CD4-positive, alpha-beta T cell treated with Interleukin-21 for 1 hour (primary cell): ENCODE results near the gene CADM2.

ENCODE experiments used
- DNase-seq: peaks from one replicate; pipeline ENCODE4 v3.0.0-alpha.2; 2020

CADM2 gene

DNA sequence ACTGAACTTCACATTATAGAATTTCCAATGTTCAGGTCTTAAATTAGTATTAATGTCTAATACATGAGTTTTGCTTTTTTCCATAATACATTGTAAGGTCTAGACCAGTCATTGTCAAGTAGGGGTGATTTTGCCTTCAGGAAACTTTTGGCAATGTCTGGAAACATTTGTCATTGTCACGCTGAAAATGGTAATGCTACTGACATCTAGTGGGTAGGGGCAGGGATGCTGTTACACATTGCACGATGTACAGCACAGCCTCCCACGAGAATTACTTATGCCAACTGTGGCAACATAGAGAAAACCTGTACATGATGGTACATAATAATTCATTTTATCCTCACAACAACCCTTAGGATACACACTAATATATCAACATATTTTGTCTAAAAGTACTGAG lies 384.1 kb downstream of the CADM2 start:
- DNase-seq = no peak

DNA sequence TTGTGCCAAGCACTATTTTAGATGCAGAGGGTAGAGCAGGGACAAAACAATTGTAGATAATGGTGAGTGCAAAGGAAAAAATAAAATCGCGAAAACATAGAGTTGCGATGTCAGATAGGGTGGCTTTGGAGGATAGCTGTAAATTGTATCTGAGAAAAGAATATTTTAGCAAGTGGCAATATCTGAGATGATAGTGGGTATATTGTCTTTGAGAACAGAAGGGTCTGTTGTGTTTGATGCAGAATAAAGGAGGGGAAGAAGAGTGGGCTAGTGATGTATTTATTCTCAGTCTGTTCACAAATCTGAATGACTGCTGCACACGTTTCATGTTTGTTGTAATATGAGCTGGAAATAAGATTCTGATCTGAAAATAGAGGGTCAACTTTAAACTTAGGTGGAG lies 396.8 kb downstream of the CADM2 start:
- DNase-seq = no peak

DNA sequence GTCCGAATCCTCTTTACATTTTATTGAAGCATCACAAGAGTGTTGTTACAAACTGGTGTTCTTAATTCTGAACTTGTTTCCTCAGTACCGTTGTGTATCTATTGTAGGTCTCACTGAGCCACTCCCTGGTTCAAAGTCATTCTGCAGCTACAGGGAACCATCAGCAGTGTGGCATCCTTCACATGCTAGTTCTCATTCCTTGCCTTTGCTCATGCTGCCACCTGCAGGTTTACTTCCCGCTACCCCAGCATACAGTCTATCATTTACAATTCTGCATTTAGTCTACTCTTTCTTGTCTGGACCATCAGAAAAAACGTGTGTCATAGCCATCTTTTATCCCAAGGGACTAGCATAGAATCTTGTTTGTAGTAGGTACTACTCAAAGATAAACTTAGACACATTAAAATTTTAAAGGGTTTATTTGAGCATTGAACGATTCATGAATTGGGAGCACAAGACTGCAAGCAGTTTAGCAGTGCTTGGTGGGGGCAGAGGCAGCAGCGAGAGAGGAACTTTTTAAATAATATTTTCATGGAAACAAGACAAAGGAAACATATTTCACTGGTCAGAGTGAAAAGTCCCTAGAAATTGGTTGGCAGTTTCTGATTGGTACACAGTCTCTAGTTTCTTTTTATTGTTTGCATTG lies 402.1 kb downstream of the CADM2 start:
- no peak for DNase-seq

DNA sequence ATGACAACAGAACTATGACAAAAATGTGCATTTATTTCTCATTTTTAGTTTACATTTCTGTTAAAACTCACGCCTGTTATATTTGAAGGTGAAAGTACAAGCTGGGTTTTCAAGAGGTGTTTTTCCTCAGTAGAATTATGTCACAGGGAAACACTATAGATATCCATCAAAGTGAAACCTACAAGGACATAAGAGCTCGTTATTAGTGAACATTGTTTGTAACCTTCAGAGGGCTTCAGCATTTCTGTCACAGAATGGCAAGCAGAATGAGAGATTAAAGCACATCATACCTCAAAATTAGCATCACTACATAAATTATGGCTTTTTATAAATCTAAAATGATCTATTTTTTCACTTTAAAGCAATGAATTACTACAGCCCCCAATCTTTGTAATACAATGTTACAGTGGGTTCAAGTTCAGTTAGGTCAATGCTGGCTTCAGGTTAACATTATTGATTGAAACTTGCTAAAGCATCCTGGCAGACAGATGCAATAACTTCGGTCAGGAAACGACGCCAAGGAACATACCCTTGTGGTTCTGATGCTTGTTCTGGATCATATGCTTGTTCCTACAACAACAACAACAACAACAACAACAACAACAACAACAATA lies 405.6 kb downstream of the CADM2 start:
- no peak for DNase-seq

DNA sequence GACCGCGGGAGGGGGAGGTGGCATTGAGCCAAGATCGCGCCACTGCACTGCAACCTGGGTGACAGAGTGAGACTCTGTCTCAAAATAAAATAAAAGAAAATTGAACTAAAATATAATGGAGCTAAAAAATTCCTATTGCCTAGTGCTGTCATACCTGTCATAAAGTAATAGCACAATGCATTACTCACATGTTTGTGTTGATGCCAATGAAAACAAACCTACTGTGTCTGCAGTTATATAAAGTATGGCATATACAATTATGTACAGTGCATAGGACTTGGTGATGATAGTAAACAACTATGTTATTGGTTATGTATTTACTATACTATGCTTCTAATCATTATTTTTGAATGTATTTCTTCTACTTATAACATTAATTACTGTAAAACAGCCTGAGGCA lies 411.6 kb downstream of the CADM2 start:
- DNase-seq = no peak

DNA sequence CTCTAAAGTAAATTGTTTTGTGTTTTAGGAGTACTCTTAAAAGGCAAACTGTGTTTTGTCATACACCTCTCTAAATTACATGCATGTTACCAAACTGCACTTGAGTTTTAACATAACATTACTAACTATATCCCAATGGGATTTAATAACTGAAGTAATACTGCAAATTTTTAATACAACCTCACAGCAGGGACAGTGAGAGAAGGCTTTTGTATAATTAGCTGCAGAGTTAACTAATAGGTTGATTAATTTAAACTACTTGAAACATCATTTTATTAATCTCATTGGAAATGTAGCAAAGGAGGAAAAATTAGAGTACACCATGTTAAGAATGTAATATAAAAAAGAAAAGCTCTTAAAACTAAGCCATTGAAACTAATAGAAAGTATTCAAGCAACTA lies 417.3 kb downstream of the CADM2 start:
- no peak for DNase-seq

DNA sequence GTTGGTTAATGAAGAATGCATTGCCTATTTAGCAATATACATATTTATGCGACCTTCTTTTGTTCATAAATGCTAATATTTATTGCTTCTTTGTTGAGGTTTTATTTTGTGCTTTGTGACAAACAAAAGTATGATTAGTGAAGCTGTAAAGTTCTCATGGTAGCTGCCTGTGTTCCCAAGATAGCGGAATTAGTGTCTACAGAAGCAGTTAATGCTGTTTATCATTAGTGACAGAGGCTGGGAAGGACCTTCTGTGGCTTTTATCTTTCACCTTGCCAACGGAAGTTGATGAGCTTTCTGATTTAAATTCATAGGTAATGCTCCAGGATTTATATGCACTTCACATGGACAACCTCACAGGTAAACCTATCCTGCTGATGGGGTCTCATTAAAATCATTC lies 418.3 kb downstream of the CADM2 start:
- no peak for DNase-seq

DNA sequence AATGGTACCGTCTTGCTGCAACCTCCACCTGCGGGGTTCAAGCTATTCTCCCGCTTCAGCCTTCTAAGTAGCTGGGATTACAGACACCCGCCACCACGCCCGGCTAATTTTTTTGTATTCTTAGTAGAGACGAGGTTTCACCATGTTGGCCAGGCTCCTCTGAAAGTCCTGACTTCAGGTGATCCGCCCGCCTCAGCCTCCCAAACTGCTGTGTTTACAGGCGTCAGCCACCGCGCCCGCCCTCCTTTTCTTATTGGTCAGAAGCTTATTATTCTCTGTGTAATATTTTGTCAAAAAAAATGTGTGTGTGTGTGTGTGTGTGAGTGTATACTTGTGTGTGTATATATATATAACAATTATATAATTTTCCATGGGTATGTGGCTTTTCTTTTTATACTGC lies 425.6 kb downstream of the CADM2 start:
- DNase-seq = no peak

DNA sequence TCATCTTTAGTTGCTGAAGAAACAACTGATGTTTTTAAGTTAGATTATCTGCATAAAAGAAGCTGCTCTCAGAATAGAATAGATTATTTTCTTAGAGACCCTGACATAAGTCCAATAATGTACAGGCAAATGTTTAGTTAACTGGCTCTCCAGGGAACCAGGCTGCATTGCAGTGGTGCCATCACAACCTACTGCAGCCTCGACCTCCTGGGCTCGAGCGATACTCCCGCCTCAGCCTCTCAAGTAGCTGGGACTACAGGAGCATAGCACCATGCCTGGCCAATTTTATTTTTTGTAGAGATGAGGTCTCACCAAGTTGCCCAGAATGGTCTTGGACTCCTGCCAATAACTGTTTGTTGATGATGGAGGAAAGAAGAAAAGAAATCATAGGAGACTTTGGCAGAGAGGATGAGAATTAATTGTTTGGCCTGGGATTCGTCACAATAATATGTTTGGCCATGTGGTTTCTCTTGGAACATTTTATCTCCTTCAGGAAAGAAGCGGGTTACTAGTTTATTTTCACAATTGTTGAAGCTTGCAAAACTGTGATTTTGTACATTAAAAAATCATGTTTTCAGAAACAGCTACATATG lies 429.2 kb downstream of the CADM2 start:
- no peak for DNase-seq

DNA sequence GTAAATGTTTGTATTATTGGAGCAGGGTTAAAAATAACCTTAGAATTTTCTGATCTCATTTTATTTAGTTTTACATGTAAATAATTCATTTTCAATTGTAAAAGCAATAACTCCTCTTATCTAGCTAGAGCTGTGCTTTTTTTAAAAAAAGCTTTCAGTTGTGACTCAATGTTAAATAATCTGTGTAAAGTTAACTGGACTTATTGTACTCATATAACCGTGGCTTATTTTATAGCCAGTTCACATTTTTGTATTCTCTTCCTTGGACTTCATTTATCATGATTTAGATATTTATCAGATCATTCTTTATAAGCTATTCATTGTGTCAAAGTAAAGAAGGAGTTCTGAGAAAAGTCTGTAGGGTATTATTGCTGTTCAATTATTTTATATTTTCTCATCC lies 435.6 kb downstream of the CADM2 start:
- no peak for DNase-seq

DNA sequence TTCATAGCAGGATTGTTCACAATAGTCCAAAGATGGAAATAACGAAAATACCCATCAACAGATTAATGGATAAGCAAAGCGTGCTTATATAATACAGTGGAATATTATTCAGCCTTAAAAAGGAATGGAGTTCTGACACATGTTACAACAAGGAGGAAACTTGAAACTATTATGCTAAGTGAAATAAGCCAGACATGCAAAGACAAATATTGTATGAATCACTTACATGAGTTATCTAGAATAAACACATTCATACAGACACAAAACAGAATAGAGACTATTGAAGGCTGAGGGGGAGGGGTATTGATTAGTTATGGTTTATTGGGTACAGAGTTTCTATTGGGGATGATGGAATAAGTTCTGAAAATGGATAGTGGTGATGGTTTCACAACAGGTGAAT lies 438.6 kb downstream of the CADM2 start:
- DNase-seq = no peak

DNA sequence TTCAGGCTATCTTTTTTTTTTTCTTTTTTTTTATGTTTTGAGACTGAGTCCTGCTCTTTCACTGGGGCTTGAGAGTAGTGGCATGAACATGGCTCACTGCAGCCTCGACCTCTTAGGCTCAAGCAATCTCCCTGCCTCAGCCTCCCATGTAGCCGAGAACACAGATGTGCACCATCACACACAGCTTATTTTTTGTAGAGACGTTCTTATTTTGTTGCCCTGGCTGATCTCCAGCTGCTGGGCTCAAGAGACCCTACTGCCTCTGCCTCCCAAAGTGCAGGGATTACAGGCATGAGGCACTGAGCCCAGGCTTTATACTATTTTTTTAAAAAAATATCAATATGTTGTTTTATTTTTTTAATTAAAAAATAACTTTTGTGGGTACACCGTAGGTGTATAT lies 467.3 kb downstream of the CADM2 start:
- DNase-seq = no peak

DNA sequence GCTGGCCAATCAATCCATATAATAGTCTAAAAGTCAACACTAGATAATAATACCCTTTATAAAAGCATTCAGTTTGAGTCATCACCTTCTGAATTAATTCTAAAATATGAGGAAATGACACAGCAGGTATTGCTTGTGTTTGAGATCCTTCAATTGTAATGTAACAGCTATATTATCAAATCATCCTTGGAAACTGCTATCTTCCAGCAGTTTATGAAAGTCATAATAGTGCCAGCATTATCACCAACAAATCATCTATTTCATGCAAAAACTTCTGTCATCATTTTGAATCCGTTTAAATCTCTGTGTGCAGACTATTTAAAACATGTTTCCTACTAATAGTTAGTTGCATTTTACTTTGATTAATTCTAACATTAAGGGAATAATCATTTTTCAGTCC lies 468.7 kb downstream of the CADM2 start:
- DNase-seq = no peak

DNA sequence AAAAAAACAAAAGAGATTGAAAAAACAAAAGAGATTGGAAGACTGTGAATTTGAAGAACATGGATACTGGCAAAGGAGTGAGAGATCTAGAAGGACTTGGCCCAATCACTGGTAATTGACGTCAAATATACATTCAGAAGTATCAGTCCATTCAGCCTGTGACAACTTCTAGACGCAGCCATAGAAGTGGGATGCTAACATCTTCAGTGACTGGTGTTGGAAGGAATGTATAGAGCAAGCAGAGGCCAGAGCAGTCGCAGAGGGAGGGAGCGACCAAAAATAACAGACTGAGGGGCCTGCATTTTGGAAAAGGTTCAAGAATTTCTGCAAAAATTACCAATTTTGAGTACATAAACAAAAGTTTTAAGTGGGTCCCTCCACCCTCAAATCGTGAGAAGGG lies 473.3 kb downstream of the CADM2 start:
- DNase-seq = no peak

DNA sequence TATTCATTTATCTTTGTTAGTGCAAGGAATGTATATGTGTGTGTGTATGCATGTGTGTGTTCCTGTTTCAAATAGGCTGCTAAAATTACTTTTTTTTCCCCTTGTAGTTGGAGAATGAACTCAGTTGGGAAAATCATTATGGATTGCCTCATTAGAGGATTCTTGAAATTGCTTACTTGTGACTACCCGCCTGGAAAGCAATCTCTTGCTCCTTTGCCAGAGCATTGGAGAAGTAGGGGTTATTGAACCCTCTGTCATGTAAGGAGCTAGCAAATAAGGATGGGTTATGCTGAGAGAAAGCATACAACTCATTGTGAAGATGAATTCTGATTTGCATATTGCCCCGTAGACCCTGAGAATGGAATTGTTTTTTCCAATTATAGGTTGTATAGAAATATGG lies 474.5 kb downstream of the CADM2 start:
- no peak for DNase-seq

DNA sequence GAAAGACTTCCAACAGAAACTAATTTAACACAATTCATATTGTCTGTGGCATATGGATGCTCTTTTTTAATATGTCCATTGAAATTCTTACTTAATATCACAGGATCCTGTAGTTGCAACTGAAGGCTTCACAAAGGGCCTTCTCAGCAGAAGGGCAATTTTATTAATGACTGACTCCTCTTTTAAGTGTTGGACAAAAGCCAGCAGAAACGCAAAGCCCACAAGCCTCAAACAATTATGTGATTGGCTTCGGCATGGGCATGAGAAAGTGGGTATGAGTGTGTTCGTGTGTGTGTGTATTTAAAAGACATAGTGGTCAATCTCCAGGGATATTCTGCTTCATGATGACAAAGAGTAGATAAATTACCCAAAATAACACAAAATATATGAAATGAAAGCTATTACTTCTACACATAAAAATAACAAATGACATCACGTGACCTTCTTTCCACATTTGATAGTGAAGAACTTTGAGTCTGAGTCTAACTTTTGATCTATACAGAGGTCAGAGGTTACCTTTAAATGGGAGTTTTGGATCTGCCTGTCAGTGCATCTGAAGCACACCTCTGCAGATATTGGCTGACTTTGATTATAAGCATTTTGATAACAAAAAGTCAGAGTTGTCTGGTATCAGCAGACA lies 496.9 kb downstream of the CADM2 start:
- no peak for DNase-seq

DNA sequence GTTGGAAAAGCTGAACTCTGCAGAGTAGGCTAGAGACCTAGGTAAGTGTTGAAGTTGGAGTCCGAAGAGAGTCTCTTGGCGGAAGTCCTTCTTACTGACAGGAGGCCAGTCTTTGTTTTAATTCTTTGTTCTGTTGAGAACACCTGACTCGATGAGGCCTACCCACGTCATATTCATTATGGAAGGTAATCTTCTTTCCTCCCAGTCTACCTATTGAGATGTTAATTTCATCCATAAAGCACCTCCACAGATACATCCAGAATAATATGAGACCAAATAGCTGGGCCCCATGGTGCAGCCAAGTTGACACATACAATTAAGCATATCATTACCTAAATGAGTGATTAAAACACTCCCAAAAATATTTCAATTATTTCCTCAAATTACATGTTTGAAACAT lies 515.5 kb downstream of the CADM2 start:
- DNase-seq = no peak

DNA sequence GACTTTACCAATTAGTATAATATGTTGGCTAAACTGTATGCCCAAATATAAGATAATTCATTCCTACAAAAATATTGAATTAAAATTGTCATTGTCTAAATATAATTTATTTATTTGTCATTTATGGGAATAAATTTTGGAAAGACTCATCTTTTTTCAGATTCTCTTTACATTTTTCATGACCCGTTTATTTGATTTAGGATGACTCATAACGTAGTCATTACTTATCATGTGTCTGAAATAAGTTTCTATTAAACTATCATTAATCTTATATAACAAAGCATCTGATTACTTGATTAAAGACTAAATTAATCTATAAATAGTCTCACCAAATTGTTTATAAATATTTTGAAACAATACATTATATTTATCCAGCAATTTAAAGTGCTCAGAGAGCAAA lies 516.6 kb downstream of the CADM2 start:
- no peak for DNase-seq

DNA sequence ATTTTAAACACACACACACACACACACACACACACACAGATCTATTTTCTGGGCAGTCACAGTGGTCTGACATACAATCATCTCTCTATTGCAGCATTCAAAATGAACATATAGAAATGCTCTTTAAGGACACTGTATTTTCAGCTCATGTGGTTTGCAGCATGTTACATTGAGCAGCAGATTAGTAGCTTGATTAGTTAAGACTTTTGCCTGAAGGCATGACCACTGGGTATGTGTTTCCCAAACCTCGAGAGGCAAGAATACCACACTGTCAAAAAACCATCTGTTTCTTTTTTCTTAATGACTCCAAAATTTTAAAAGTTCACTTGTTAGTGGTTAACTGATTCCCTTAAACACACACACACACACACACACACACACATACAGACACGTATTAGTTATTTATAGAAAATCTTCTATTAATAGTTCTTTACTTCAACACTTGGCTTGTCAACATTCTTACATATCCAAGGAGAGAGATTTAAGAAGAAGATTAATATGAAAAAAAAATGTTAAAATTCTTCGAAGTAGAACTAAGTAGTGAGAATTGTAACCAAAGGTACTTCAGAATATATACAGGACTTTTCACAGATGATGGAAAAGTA lies 518.2 kb downstream of the CADM2 start:
- no peak for DNase-seq

DNA sequence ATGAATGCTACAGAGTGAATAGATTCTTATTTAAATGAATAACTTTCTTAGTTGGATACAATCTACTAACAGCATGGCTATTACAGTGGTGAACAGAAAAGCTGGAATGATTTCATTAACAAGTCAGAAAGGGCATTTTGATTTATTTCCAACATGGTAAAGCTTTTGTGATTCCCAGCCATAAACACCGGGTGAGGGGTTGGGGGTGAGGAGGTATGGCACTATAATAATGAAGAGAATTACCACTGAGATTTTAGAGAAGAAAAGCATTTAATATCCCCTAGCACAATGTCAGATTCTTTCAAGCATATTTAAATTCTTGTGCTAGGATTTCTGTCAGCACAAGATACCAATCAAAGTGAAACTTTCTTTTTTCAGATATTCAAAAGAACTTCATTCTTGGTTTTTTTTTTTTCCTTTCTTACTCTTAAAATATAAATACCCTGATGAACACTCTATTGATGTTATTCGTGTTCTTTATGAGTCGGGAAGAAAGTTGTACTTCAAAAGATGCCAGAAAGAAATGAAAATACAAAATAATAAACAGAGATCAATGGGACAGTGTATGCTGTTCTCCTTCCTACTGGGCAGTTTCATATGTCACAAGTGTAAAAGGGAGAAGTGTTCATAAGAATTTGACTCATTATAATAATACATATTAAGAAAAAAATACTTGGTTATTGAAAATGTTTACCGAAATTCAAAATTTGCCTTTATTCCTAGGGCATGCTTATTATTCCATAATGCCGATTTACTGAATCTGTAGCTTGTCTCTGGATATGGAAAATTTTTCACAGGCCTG lies 522.8 kb downstream of the CADM2 start:
- no peak for DNase-seq

DNA sequence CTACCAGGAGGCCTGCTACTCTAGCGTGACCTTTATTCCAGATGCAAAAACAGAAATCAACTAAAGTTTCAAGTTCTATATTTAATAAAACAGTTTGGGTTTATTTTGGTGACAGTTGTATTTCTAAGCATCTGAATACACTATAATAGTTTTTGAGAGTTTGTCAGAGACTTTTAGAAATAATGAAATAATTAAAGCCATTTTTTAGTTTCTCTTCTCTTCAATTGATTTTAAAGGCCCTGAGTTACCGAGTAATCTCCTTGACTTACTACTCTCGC lies 523.4 kb downstream of the CADM2 start:
- DNase-seq = no peak

DNA sequence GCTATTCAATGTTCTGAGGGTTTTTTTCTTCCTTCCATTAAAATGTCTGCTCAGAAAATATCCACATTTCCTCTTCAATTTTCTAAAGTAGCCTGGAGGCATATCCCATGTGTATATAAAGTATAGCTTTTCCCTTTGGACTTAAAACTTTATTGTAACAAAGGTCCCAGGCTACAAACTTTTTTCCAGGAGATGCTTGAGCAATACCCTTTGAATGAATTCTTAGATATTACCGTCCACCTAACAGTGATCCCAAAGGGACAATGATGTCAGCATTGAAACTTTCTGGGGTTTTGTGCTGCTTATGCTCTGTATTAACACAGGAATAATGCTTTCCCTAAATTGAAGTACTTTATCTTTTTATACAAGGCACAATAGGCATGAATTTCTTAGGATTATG lies 525.2 kb downstream of the CADM2 start:
- DNase-seq = no peak

DNA sequence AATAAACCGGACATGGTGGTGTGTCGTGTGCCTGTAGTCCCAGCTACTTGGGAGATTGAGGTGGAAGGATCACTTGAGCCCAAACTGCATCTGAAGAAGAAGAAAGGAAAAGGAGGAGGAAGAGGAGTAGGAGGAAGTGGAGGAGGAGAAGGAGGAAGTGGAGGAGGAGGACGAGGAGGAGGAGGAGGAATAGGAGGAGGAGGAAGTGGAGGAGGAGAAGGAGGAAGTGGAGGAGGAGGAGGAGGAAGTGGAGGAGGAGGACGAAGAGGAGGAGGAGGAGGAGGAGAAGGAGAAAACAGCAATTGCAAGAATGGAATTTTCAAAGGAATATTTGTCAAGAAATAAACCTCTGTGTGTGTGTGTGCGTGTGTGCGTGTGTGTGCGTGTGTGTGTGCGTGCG lies 528.6 kb downstream of the CADM2 start:
- DNase-seq = no peak
